PFSK-1 (cell line): ENCODE results near the gene FTH1.

Experiments used
- POLR2AphosphoS5 ChIP-seq: IDR thresholded peaks from 2 replicates; pipeline ENCODE4 v1.6.1; 2012; ENCODE audit warnings: low read depth, mild to moderate bottlenecking, control low read depth, low read length, moderate library complexity
- REST ChIP-seq, 2 experiments: IDR thresholded peaks; 2 replicates each; pipeline versions ENCODE4 v1.6.1 to v1.8.0; 2011 to 2012; ENCODE audit warnings: low read depth in 2 of 2, low read length in 2 of 2, control low read depth in 1 of 2, inconsistent platforms in 1 of 2, mild to moderate bottlenecking in 1 of 2, moderate library complexity in 1 of 2; ENCODE audit not compliant: insufficient read depth in 1 of 2
- TAF1 ChIP-seq: IDR thresholded peaks from 2 replicates; pipeline ENCODE4 v1.6.1; 2012; ENCODE audit warnings: low read length, control low read depth, borderline replicate concordance; ENCODE audit not compliant: insufficient read depth

- no peak for TF ChIP-seq REST (IDR thresholded peaks at IDR 0.05; ENCODE audit: insufficient read depth in 1 of 2, low read depth in 2 of 2, low read length in 2 of 2)
- no peak for TF ChIP-seq TAF1
- TF ChIP-seq POLR2AphosphoS5, result no peak
Measured at GRCh38 chr11:61985869-61986268, 18.4 kb upstream of the FTH1 start.
